GM12878 (cell line): Measurements from ENCODE around the gene ARHGAP26. TPM values are rescaled to one million over a fixed set of nuclear protein-coding genes. Genes with fewer than 3 reads are reported as not detected.

Experiments
- ATAC-seq: fragments of 200-7000 bp; cut with Tn5 transposase; 3 replicates; pipeline ENCODE4 v1.9.1; 2020; ENCODE audit warnings: mild to moderate bottlenecking, moderate library complexity
- BruUV-seq: library from RNA; stranded (reverse); fragments of 400-500 nt; replicated peaks from 2 replicates; lab custom pipeline; 2021; lab: Mats Ljungman, UMichigan
- CTCF ChIA-PET: fragments of 300-600 bp; sonication (Branson Sonifier 250); formaldehyde crosslinking; extraction: SDS; loops from one replicate; lab custom pipeline; 2021; ENCODE audit warnings: inconsistent platforms; lab: Yijun Ruan, JAX
- POLR2A ChIA-PET: fragments of 350-600 bp; formaldehyde crosslinking; extraction: SDS; loops from one replicate; lab custom pipeline; 2021; ENCODE audit warnings: inconsistent platforms; lab: Charles Lee
- RAD21 ChIA-PET: fragments of 300-600 bp; sonication (Branson Sonifier 250); formaldehyde crosslinking; loops from one replicate; lab custom pipeline; 2023; ENCODE audit warnings: antibody characterized with exemption; ENCODE audit not compliant: unreplicated experiment; lab: Charles Lee
- SMC1A ChIA-PET: fragments of 300-600 bp; sonication (Branson Sonifier 250); formaldehyde crosslinking; loops from one replicate; lab custom pipeline; 2023; ENCODE audit not compliant: unreplicated experiment, uncharacterized antibody; lab: Charles Lee
- DNase-seq: peaks from one replicate; pipeline ENCODE4 v3.0.0-alpha.2; 2011; ENCODE audit warnings: low read depth, low spot score
- FAIRE-seq: peaks from 3 replicates; lab custom pipeline; 2011; peaks lifted over from hg19 to GRCh38; lab: Jason Lieb, UNC
- H2AFZ ChIP-seq: 2 replicates; pipeline ENCODE4 v1.6.0; 2011; ENCODE audit warnings: low read depth, low read length, control low read depth; ENCODE audit not compliant: control insufficient read depth
- H3K27ac ChIP-seq: 2 replicates; pipeline ENCODE4 v1.5.1; 2011; ENCODE audit warnings: control low read depth; ENCODE audit not compliant: control insufficient read depth, insufficient read depth
- H3K27me3 ChIP-seq, 2 experiments: replicated peaks in 1 of 2; 2 replicates each; pipeline versions ENCODE4 v1.6.0 to v1.6.1; 2011; ENCODE audit warnings: low read length in 1 of 2; ENCODE audit not compliant: control insufficient read depth in 2 of 2, insufficient read depth in 2 of 2
- H3K36me3 ChIP-seq, 2 experiments: 2 replicates each; pipeline ENCODE4 v1.5.1; 2011; ENCODE audit warnings: low read length in 1 of 2; ENCODE audit not compliant: control insufficient read depth in 2 of 2, insufficient read depth in 2 of 2
- H3K4me1 ChIP-seq: 2 replicates; pipeline ENCODE4 v1.6.1; 2011; ENCODE audit warnings: mild to moderate bottlenecking, low read length, moderate library complexity, mixed read lengths; ENCODE audit not compliant: control insufficient read depth, insufficient read depth
- H3K4me2 ChIP-seq: 2 replicates; pipeline ENCODE4 v1.6.0; 2011; ENCODE audit warnings: control low read depth; ENCODE audit not compliant: control insufficient read depth, insufficient read depth
- H3K4me3 ChIP-seq: fragments of 200-600 bp; sonication (generic); 2 replicates; pipeline ENCODE4 v1.5.1; 2016
- H3K79me2 ChIP-seq: 2 replicates; pipeline ENCODE4 v1.6.0; 2011; ENCODE audit warnings: low read length; ENCODE audit not compliant: control insufficient read depth, insufficient read depth
- H3K9ac ChIP-seq: 2 replicates; pipeline ENCODE4 v1.8.0; 2011; ENCODE audit warnings: low read length, control low read depth, mixed read lengths; ENCODE audit not compliant: control insufficient read depth, insufficient read depth
- H3K9me3 ChIP-seq: replicated peaks from 3 replicates; pipeline ENCODE4 v1.5.1; 2011; ENCODE audit warnings: mild to moderate bottlenecking, low read length; ENCODE audit not compliant: control insufficient read depth, insufficient read depth
- H4K20me1 ChIP-seq: 2 replicates; pipeline ENCODE4 v1.6.0; 2011; ENCODE audit not compliant: control insufficient read depth, insufficient read depth
- ASH2L ChIP-seq: fragments of 300-600, 200-600 bp; sonication (generic); IDR thresholded peaks from 2 replicates; pipeline ENCODE4 v1.6.1; 2017; ENCODE audit warnings: low read depth, mild to moderate bottlenecking, borderline replicate concordance
- ATF2 ChIP-seq: IDR thresholded peaks from 2 replicates; pipeline ENCODE4 v1.6.1; 2012; ENCODE audit warnings: low read length, inconsistent platforms
- BCL11A ChIP-seq: IDR thresholded peaks from 2 replicates; pipeline ENCODE4 v1.6.1; 2011; ENCODE audit warnings: low read depth, low read length
- CEBPB ChIP-seq, 2 experiments: fragments of 150-350 bp in 1 of 2; IDR thresholded peaks; 2 replicates each; pipeline ENCODE4 v1.6.1; 2012 to 2014; ENCODE audit warnings: low read depth in 2 of 2, low read length in 2 of 2, borderline replicate concordance in 1 of 2, inconsistent platforms in 1 of 2
- CREB1 ChIP-seq: IDR thresholded peaks from 2 replicates; pipeline ENCODE4 v1.6.1; 2012; ENCODE audit warnings: low read depth, mild to moderate bottlenecking, inconsistent platforms
- DPF2 ChIP-seq: fragments of 450-650 bp; IDR thresholded peaks from 2 replicates; pipeline ENCODE4 v1.6.1; 2017; ENCODE audit warnings: mild to moderate bottlenecking
- EED ChIP-seq: sonication (generic); IDR thresholded peaks from 2 replicates; pipeline ENCODE4 v1.6.1; 2016; ENCODE audit warnings: antibody characterized with exemption, low read depth
- ETV6 ChIP-seq, 2 experiments: fragments of 450-650 bp in 1 of 2; IDR thresholded peaks in 1 of 2; conservative IDR thresholded peaks in 1 of 2; 2 replicates each; pipeline ENCODE4 v1.6.1; 2014; ENCODE audit warnings: antibody characterized with exemption in 1 of 2, borderline replicate concordance in 1 of 2, low read depth in 1 of 2, mild to moderate bottlenecking in 1 of 2, moderate library complexity in 1 of 2
- EZH2 ChIP-seq: IDR thresholded peaks from 2 replicates; pipeline ENCODE4 v1.6.1; 2012; ENCODE audit warnings: low read depth, mild to moderate bottlenecking, control low read depth, inconsistent platforms, low read length, borderline replicate concordance; ENCODE audit not compliant: control insufficient read depth
- IKZF1 ChIP-seq: fragments of 450-650 bp; conservative IDR thresholded peaks from 2 replicates; pipeline ENCODE4 v1.6.1; 2017; ENCODE audit warnings: antibody characterized with exemption, mild to moderate bottlenecking
- IKZF2 ChIP-seq, 2 experiments: fragments of 450-650 bp; IDR thresholded peaks; 2 replicates each; pipeline ENCODE4 v1.6.1; 2017; ENCODE audit warnings: mild to moderate bottlenecking in 2 of 2, moderate library complexity in 2 of 2
- MXI1 ChIP-seq: fragments of 150-350 bp; IDR thresholded peaks from 2 replicates; pipeline ENCODE4 v1.6.1; 2011; ENCODE audit warnings: low read depth, mild to moderate bottlenecking, inconsistent platforms, low read length, improper control_type of control experiment
- NRF1 ChIP-seq: conservative IDR thresholded peaks from 2 replicates; pipeline ENCODE4 v1.6.1; 2011; ENCODE audit warnings: mild to moderate bottlenecking, low read depth, low read length, improper control_type of control experiment
- RELB ChIP-seq: fragments of 450-650 bp; IDR thresholded peaks from 2 replicates; pipeline ENCODE4 v1.6.1; 2017; ENCODE audit warnings: low read depth, mild to moderate bottlenecking, moderate library complexity
- SIX5 ChIP-seq: IDR thresholded peaks from 2 replicates; pipeline ENCODE4 v1.6.1; 2011; ENCODE audit warnings: mild to moderate bottlenecking, low read depth, low read length, moderate library complexity; ENCODE audit not compliant: severe bottlenecking
- SPI1 ChIP-seq: IDR thresholded peaks from 2 replicates; pipeline ENCODE4 v1.6.1; 2011; ENCODE audit warnings: low read depth, mild to moderate bottlenecking, low read length, moderate library complexity, borderline replicate concordance; ENCODE audit not compliant: insufficient read depth
- ZNF217 ChIP-seq: fragments of 450-650 bp; IDR thresholded peaks from 2 replicates; pipeline ENCODE4 v1.6.1; 2017; ENCODE audit warnings: antibody characterized with exemption, mild to moderate bottlenecking
- in situ Hi-C: fragments of 300-500 bp; cut with MboI; formaldehyde crosslinking; loops from 9 replicates; pipeline ENCODE4 v1.14.3; 2018; ENCODE audit warnings: mixed read lengths
- intact Hi-C: fragments of 100-400 bp; cut with micrococcal nuclease; formaldehyde crosslinking; loops from one replicate; pipeline ENCODE4 v1.14.2; 2022; ENCODE audit not compliant: unreplicated experiment
- polyA plus RNA-seq, 11 experiments: library from polyadenylated mRNA; depleted of rRNA in 4 of 11; unstranded in 6 of 11; stranded (reverse) in 5 of 11; fragments of >200 nt; fragmentation: Nextera tagmentation in 4 of 11; fragmentation: Illumina TruSeq in 1 of 11; extraction: Ambion mirVana in 4 of 11; extraction: Trizol in 1 of 11; gene quantifications; 1 replicate in 1 of 11; 2 replicates in 10 of 11; pipeline versions ENCODE4 v1.2.1 to v1.2.3, GENCODE V29; 2011 to 2016; ENCODE audit warnings: inconsistent platforms in 2 of 11, missing spikeins in 2 of 11, low read depth in 1 of 11
- total RNA-seq, 4 experiments: library from RNA; depleted of rRNA in 3 of 4; stranded (reverse); fragments of >200 nt in 3 of 4; fragmentation: Illumina TruSeq in 1 of 4; extraction: Trizol in 1 of 4; gene quantifications; 2 replicates each; pipeline versions ENCODE4 v1.2.1 to v1.2.3, GENCODE V29; 2013 to 2021

The ARHGAP26 gene
- total and polyA plus RNA-seq, 10 of the 15 experiments (the other 5 are each of a cell fraction or from before 2014, with no cell fraction given): 9.4 to 41.5 (median 19.3) TPM

- TF ChIP-seq EZH2 (no peak), NRF1 (no peak), MXI1 (no peak), BCL11A (no peak)
Observed at GRCh38 chr5:143183989-143184388, 413.8 kb downstream of the ARHGAP26 start (continued).

- DNase-seq: no peak
- peak; percentile 43 to 45; a peak in 1 of 4 replicates for TF ChIP-seq IKZF2 (IDR thresholded peaks at IDR 0.05)
- peak; percentile 40; the same call in 1 of the 2 replicates for TF ChIP-seq CREB1
- TF ChIP-seq CEBPB (IDR thresholded peaks at IDR 0.05; ENCODE audit: borderline replicate concordance in 1 of 2, low read depth in 2 of 2, low read length in 2 of 2): peak; percentile 46 to 85; a peak in 2 of 4 replicates
- TF ChIP-seq IKZF1: peak; percentile 36
- 0 out of 4 replicates have a peak, but pooled peaks of 1 of the 2 experiments have one; percentile 26 for TF ChIP-seq ETV6 (conservative IDR thresholded peaks at IDR 0.05 in 1 of 2, IDR thresholded peaks at IDR 0.05 in 1 of 2; ENCODE audit: borderline replicate concordance in 1 of 2, low read depth in 1 of 2)
- no peak for TF ChIP-seq ZNF217
- TF ChIP-seq ATF2: 0 out of 2 replicates have a peak, but pooled peaks have one; percentile 39
- no peak for TF ChIP-seq SIX5
- no peak for TF ChIP-seq ASH2L
- 0 out of 2 replicates have a peak, but pooled peaks have one; percentile 12 for TF ChIP-seq DPF2
- peak; percentile 77 for TF ChIP-seq EED
- TF ChIP-seq SPI1: peak; percentile 21; the same call in 1 of the 2 replicates
- 0 out of 2 replicates have a peak, but pooled peaks have one; percentile 13 for TF ChIP-seq RELB
- Histone ChIP-seq H3K9me3 (peaks cover 5% of the 10 kb centered on the region; the same call in 2 of the 3 replicates), H3K79me2 (no peaks in the 10 kb centered on the region; the same call in 1 of the 2 replicates), H3K4me1 (peaks cover 65% of the 10 kb centered on the region), H3K4me2 (no peak overlapping the region; the same call in 1 of the 2 replicates), H3K36me3 (no peaks in the 10 kb centered on the region; a peak in 1 of 4 replicates), H2AFZ (no peak overlapping the region), H3K27me3 (no peaks in the 10 kb centered on the region), H4K20me1 (no peaks in the 10 kb centered on the region), H3K9ac (no peak overlapping the region), H3K4me3 (no peak overlapping the region), H3K27ac (peak overlapping the region; percentile 66)
- in situ Hi-C loops: no loop called here
- intact Hi-C loops: no loop called here
- no TSS peak for BruUV-seq
- SMC1A ChIA-PET: interaction anchor here (0.9 to 12.3 kb wide), 29 partner anchors 9 to 223 kb away, joined by 3 to 193 read pairs (median 7); no protein-coding TSS in a partner anchor
- FAIRE-seq: no peak
- peak; percentile 18 for ATAC-seq
- RAD21 ChIA-PET: interaction anchor here (0.7 to 10.8 kb wide), 17 partner anchors 10 to 186 kb away, joined by 3 to 227 read pairs (median 6); no protein-coding TSS in a partner anchor
- POLR2A ChIA-PET: interaction anchor here (0.8 to 5.8 kb wide), 12 partner anchors 9 to 183 kb away, joined by 3 to 60 read pairs (median 4); no protein-coding TSS in a partner anchor
- CTCF ChIA-PET: interaction anchor here (0.6 to 8.7 kb wide), 14 partner anchors 9 to 1174 kb away, joined by 3 to 82 read pairs (median 4); no protein-coding TSS in a partner anchor
Observed at GRCh38 chr5:143186623-143187022, 416.4 kb downstream of the ARHGAP26 start.
